A204.1 (cell line): ENCODE measurements around the gene NR5A2.

Source experiments
- FAIRE-seq: peaks from 2 replicates; lab custom pipeline; 2012; peaks lifted over from hg19 to GRCh38; lab: Jason Lieb, UNC

NR5A2 gene

DNA sequence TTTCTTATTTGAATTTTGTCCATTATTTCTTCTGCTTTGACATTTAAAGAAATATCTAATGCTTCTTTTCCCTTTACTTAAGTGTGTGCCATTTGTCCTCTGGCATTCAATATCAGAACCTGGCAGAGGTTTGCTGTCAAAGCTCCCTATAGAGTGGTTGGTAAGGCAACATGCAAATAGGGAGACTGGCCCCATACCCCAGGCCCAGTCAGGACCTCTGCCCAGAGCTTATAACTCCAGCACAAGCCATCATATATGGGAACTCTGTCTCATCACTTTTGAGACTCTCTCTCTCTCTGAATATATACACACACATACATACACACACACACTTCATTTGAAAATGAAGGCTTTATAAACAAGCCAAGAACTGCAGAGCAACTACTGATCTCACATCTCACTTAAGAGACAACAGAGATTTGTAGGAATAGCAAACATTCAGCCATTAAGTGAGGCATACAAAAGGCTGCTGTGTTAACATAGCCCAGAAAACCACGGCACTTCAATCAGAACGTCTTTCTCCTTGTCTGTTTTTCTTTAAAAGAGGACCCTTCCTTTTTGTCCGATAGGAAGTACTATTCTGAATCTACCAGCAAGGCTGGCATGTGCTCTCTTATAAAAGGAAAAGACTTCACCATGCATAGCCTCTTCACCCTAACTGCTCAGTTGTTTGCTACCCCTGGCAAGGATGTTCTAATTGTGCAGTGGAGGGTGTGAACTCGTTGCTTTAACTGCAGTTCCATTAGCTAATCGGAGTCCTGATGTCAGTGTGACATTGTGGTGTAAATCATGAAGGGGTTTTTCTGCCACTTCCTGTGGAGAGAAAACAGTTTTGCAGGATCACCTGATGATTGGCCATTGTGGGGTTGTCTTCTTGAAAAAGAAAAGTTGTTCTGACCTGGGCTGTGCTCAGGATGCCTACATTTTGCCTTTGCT lies 101.7 kb downstream of the NR5A2 start:
- no peak for FAIRE-seq

DNA sequence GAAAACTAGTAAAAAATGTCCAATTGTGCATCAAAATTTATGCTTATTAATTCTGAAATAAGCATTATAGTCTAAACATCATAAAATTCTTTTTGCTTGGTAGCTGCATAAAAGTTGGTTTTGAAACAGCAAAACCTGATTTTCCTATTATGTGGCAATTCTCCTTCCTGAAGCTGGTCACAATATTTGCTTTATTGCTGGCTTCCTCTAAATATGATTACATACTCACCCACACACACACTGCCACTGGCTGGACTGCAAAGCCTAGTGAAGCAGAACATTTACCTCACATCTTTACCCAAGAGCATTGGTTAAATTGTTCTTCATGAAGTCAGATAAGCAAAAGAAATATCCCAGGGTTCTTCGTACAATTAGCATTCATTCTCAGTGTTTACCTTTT lies 103.0 kb downstream of the NR5A2 start:
- no peak for FAIRE-seq

- FAIRE-seq: no peak
Measured at GRCh38 chr1:200131551-200132125, 104.1 kb downstream of the NR5A2 start.

GRCh38 chr1:200133123-200133522 lies 105.6 kb downstream of the NR5A2 start:
- FAIRE-seq: no peak

GRCh38 chr1:200134116-200134515 lies 106.6 kb downstream of the NR5A2 start:
- FAIRE-seq: no peak

- FAIRE-seq: no peak
Measured at GRCh38 chr1:200136384-200136783, 108.9 kb downstream of the NR5A2 start.

DNA sequence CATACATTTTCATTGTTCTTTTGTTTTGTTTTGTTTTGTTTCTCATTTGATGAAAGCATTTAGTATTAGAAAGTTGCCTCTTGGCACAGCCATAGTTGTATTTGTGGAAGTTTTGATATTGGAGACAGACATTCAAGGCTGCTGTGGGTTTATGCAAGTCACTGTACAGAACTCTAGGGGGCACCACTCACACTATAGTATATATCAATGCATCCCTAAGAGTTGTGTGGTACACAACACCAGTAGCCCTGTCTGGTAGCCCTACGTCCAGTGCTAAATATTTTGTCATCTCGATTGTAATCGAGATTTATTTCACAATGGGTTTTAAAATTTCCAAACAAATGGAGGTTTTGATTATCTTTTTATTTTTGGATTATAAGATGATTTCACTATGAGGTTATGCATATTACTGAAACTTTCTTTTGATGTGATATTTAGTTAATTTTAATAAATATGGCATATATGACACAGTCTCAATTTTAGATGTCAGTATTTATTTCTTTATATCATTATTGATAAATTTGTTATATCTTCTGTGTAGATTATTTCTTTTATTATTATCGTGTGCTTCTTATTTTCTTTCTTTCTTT lies 112.2 kb downstream of the NR5A2 start:
- FAIRE-seq: peak; percentile 87

DNA sequence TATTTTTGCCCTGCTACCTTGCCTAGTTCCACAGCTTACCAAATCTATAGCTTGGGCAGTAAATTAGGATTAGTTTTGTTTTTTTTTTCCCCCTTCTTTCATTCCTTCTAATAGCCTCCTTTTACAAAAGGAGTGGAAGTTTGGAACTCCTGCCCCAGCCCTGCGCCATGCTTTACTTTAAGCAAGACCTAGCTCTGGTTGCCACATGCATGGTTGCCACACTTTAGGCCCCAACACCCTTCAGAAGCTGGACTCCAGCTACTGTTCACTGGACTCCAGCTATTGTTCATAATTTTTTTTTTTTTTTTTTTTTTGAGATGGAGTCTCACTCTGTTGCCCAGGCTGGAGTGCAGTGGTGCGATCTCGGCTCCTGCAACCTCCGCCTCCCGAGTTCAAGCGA lies 115.8 kb downstream of the NR5A2 start:
- no peak for FAIRE-seq

DNA sequence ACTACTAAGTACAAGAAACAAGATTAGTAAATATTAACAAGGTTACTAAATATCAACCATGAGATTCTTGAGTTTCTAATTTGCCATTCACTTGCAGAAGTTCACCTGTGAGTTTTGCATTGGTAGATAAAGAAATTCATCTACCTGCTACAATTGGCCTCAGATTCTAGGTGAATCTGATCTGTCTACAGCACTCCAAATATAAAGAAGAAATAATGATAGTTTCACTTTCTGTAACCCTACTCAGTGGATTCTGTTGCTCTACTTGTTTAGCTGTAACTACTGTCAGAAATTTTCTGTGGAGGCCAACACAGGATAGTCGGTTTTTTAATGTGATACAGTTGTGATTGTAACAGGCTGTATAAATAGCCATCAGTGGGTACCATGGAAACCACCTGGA lies 118.6 kb downstream of the NR5A2 start:
- no peak for FAIRE-seq

DNA sequence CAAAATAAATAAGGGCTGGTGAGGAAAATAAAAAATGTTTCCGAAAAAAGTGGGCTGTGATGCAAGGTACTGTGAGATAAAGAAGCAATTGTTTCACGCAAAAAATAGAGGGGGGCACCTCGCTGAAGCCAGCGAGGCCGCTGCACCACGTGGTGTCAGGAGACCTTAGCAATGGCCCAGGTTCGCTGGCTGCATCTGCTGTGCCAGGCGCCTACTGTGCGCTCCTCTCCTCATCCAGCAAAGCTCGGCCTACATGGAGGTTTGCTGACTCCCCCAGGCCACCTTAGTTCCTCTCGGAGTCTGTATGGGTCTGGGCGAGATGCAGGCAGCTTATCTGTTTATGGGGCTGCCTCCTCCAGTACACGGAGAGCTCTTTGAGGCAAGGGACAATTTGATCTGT lies 119.6 kb downstream of the NR5A2 start:
- no peak for FAIRE-seq

GRCh38 chr1:200147742-200148141 lies 120.2 kb downstream of the NR5A2 start:
- FAIRE-seq: no peak

DNA sequence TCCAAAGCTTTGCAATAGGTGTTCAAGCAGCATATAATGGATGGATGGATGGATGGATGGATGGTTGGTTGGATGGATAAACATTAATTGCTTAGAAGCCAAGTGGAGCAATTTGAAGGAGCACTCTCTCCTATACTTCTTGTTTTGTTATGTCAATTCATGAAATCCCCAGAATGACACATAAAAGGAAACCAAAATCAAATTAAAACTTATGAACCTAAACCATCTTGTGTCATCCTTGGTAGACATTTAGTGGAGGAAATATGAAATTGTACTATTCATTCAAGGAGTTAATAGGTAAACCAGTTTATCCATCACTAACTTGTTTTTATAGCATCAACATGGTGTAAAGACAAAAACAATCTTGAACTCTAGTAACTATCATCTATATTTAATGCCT lies 122.5 kb downstream of the NR5A2 start:
- FAIRE-seq: no peak

DNA sequence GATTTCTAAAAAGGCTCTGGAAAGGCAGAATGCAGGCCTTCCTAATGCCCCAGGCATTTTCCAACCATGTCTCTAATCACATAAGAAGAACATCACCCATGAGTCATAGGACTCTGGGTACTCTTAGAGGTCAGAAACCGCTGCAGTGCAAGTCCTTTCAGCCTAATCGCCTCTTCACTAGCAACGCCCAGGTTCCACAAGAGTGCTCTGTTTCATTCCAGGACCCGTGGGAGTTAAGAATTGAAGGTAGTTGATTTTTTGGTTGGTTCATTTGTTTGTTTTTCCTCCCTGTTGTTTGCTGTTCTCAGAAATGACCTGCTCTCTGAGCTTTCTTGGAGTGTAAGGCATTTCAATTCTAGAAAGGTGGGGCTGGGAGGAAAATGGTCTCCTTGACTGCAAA lies 123.2 kb downstream of the NR5A2 start:
- FAIRE-seq: no peak

GRCh38 chr1:200152336-200152735 lies 124.8 kb downstream of the NR5A2 start:
- FAIRE-seq: no peak

DNA sequence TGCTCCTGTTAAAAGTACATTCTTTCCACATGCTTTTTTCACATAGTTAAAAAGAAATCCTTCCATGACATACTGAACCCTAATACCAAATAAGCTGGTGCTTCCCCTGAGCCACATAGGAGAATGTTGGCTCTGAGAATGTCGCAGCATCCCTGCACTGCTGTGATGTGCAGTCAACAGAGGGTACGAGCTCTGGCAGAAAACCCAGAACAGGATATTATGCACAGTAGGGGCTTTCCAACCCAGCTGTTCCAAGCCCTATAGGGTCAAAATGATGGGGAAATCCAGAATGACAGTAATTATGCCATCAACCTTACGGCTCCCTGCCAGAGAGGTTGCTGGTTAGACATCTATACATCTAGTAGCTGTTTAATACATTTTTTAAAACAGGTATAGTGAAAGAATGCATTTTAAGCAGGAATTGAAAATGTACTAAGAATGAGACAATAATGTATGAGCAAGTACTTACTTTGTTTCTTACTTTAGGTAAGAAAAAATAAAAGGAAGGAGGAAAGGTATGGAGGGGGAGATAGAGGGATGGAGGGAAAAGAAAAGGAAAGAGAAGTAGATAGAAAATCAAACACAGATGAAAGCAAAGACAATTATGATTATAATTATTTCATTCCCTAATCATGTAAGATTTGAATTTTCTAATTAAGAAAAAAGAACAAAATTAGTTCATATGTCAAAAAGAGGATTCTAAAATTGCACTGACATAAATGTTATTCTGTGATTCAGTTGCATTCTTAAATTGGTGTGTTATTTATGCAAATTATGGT lies 126.0 kb downstream of the NR5A2 start:
- FAIRE-seq: no peak

DNA sequence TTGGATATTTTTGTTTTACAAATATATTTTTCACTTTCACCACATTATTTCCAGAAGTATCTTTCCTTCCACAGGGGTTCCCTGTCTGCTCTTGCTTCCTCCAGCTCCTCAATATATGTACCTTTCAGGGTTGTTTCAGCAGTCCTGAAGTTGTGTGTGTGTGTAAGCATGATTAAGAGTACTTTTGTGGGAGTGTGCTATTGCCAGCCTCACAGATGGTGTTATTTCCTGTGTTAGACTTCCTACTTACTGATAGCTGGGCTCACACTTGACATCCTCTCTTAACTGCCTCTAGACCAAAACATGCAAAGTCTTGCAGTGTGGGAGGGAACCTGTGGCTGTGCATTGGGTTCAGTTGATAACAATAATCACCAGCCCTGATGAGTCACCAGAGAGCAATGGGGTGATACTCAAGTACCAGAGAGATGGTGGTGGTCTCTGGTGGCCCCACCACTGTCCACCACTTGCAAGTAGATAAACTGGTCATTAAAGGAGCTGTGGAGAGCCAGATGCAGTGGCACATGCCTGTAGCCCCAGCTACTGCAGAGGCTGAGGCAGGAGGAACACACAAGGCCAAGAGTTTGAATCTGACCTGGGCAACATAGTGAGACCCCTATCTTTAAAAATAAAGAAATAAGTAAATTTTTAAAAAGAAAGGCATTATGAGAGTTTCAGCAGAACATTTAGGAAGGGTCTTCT lies 126.7 kb downstream of the NR5A2 start:
- FAIRE-seq: no peak

DNA sequence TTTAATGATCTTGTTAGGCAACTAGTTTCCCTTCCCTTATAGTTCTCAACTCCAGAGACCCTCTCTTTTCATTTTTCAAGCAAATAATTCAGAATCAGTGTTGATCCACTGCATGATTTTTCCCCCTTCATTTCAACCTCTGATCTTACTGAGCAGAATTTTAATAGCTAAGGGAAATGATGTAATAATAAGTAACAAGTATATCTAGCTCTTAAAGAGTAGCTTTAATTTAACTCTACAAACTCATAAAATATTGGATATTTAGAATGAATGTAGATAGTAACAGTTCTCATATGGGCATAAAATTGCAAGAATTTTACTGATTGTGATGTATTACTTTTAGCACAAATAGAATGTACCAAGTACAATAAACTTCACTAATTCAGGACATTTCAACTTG lies 130.2 kb downstream of the NR5A2 start:
- no peak for FAIRE-seq

DNA sequence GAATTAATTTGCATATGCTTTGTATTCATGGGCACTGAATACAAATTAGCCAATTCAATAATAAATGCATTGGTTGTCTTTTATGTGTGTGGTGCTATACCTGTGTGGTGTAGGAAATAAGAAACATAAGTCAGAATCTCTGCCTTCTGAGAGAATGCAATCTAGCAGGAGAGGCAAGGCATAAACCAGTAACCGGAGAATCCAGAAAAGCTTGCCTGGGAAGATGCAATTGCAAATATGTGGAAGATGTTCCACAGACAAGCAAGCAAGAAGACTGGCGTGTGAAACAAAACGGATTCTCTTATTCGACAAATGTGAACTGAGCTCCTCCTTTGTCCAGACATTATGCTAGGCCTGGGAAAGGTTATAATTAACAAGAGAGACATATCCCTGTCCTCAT lies 134.3 kb downstream of the NR5A2 start:
- no peak for FAIRE-seq

GRCh38 chr1:200162258-200162657 lies 134.7 kb downstream of the NR5A2 start:
- FAIRE-seq: no peak

GRCh38 chr1:200162877-200163276 lies 135.4 kb downstream of the NR5A2 start:
- FAIRE-seq: no peak

DNA sequence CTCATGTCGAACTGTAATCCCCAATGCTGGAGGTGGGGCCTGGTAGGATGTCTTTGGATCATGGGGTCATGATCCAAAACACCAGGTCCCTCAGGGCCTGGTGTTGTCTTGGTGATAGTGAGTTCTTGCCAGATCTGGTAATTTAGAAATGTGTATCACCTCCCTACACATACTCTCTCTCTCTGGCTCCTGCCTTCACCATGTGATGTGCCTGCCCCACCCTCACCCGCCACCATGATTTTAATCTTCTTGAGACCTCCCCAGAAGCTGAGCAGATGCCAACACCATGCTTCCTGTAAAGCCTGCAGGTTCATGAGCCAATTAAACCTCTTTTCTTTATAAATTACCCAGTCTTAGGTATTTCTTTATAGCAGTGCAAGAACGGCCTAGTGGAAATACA lies 136.4 kb downstream of the NR5A2 start:
- FAIRE-seq: no peak
